ENCODE measurements around the gene KNDC1. TPM values are rescaled to one million over a fixed set of nuclear protein-coding genes. Genes with fewer than 3 reads are reported as not detected.
"Not testable (repeated sequence)": the region's sequence is repeated elsewhere in the genome, so short reads cannot be mapped to it uniquely, and the experiment has no call there.

Gene KNDC1
- polyA plus RNA-seq, 1 donor: 10.7 TPM

DNA sequence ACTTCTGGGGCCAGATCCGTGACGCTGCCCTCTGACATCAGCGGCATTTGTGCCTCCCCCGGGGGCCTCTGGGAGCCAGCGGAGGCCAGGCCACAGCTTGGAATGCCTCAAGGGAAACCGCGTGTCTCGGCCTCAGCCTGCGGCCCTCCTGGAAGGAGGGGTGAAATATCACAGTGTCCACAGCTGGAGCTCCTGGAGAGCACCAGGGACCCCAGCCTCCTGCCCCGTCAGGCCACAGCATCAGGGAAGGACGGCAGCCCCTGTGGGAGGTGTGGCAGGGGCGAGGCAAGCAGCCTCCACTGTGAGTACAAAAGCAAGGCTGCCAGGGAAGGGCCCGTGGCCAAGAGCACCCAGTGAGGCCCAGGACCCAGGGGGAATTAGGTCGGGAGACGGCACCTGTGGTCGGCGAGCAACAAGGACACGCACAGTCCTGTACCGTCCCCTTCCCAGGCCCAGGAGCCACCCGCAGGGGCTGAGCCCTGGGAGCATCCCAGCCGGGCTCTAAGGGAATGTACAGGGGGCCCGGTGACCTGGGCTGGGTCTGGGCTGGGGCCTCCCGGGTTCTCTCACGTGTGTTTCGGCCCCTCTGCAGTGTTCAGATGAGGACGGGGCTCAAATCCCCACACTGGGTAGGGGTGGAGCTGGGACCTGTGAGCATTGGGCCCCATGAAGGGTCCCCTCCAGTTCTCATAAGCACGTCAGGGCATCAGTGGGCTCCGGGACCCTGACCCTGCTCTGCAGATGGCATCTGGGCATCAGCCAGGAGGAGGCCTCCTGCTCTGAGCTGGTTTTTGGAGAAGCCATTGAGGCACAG lies 18.7 kb upstream of the KNDC1 start:
- no peak for DNase-seq

DNA sequence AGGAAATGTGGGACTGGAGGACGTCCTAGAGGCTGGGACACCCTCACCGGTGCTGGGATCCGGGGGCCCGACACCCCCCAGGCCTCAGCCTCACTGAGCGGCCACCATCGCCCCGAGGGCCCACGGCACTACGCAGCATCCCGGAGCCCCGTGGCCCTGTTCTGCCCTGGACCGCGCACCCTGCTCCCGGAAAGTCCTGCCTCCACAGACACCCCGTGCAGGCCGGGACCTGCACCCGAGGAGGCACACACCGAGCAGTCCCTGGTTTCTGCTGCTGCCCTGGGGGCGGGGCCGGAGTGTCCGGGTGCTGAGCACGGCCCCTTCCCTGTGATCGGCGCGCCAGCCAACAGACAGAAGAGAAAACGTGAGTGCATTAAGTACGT lies 18.1 kb upstream of the KNDC1 start:
- no peak for DNase-seq

DNA sequence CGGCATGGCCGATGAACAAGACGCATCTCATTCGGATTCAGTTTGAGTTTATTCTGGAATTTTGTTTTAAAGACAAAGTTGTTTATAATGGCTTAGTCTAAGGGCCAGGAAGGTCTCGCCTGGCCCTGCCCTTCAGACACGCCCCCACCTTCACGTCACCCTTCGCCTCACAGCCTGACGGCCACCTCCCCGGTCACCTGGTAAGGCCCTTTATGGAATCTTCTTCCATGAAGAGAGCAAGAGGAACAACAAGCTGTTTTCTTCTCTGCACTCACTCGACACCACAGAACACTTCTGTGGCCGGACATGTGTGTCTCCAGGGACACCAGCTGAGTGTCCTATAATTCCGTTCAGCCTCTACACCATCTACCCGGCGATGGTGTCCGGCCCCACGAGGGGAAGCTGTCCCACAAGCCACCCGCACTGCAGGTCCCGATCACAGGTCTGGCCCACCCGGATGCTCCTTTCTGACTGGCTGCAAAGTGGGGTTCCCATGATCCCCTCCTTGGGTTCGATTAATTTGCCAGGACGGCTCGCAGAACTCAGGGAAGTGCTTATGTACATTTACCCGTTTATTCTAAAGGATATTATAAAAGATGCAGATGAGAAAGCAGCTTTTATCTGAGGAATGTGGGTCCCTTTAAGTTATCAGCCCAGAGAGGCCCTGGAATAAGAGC lies 17.4 kb upstream of the KNDC1 start:
- no peak for DNase-seq

DNA sequence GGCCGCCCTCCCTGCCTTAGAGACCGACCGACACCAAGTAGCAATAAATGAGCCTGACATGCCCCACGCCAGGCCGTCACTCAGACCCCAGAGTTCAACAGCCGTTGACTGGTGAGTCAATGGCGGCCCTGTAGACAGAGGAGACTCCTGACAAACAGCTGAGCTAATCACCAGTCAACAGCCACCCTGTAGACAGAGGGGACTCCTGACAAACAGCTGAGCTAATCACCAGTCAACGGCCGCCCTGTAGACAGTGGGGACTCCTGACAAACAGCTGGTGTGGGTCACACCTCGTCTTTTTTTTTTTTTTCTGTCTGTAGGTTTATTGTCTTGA lies 16.9 kb upstream of the KNDC1 start:
- DNase-seq: no peak

- DNase-seq: no peak
These were observed 16.5 kb upstream of the KNDC1 start for GRCh38 chr10:133143546-133143945.

DNA sequence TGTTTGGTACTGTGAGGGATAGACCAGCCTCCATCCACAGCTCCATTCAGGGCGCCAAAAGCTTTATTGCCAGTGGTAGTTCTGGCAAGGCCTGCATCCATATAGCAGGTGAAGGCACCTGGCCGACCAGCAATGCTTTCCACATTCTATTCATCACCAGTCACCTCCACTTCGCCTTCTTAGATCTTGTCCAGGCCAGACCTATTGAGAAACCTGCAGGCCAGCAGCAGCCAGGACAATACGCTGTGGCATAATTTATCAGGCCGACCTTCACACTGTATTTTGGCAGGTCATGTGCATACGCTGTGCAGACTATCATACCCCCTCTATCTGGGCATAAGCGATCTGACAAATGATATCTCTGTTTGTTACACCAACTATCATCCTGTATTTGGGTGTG lies 15.2 kb upstream of the KNDC1 start:
- DNase-seq: no peak

DNA sequence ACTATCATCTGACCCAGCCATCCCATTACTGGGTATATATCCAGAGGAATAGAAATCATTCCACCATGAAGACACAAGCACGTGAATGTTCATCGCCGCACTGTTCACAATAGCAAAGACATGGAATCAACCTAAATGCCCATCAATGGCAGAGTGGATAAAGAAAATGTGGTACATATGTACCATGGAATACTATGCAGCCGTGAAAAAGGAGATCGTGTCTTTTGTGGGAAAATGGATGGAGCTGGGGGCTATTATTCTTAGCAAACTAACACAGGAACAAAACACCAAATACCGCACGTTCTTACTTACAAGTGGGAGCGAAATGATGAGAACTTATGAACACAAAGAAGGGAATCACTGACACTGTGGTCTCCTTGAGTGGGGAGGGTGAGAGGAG lies 9.8 kb upstream of the KNDC1 start:
- DNase-seq: no peak

GRCh38 chr10:133150656-133151055 lies 9.4 kb upstream of the KNDC1 start:
- DNase-seq: no peak

GRCh38 chr10:133151071-133151470 lies 8.9 kb upstream of the KNDC1 start:
- not testable (repeated sequence) for DNase-seq

DNA sequence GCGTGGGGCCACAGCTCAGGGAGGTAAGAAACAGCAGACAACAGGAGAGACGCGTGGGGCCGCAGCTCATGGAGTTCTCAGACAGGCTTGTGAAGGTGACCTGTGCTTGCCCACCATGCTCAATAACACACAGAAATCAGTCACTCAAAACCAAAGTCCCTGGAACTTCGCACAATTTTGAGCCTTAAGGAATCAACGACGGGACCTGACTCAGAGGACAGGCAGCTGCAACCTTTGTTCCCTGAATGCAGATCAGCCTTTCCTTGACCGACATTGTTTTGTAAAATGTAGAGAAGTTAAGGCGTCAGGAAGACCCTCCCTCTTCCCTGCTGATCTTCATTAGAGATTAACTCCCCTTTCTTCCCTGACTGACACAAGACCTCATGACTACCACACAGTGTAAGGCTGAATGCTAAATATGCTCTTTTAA lies 8.5 kb upstream of the KNDC1 start:
- DNase-seq: no peak

GRCh38 chr10:133154411-133154810 lies 5.6 kb upstream of the KNDC1 start:
- DNase-seq: no peak

GRCh38 chr10:133154996-133155778 lies 4.8 kb upstream of the KNDC1 start:
- no peak for DNase-seq

GRCh38 chr10:133156674-133157579 lies 3.1 kb upstream of the KNDC1 start:
- no peak for DNase-seq

DNA sequence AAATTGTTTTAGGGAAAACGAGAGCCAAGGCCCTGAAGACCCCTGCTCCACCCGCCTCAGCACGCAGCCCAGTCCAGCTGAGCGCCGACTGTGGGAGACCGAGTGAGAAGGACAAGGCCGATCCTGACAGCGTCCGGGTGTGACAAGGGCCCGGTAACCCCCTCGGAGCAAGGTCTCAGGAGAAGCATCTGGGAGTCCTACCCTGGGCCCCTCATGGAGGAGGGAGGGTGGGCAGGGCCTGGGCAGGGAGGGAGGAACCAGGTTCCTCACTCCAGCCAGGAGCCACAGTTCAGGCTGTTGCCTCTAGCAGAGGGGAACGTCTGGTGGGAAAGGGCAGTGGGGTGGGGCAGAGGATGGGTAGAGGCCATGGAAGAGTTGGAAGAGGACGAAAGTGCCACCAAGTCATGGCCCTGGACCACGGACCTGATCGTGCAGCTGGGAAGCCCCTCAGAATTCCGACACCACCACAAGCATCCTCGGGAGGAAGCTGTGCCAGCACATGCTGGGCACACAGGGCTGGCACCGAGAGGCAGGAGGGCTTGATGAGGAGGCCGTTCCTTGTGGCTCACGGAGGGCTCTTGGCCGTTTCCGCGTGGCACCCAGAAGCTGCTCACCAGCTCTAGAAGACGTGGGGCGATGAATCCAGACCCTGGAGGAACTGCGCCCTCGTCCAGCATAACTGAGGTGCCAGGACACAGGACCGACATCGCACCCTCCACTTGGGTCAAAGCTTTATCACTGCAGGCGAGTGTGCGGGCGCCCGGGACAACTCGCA lies 2.2 kb upstream of the KNDC1 start:
- DNase-seq: no peak

DNA sequence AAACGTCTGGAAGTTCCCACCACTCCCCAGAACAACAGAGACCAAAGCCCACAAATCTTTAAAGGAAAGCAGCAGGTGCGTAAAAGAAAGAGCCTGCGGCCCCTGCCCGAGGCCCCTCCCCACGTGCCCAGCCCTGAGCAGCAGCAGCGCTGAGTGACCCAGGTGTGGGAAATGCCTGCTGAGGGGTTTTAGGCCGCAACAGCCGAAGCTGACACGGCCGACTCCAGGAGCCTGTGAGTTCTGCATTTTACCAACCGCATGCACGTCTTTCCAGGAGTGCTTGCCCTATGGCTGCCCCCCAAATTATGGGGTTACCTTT lies 1.6 kb upstream of the KNDC1 start:
- no peak for DNase-seq

GRCh38 chr10:133158756-133159610 lies 1.0 kb upstream of the KNDC1 start:
- DNase-seq: no peak

DNA sequence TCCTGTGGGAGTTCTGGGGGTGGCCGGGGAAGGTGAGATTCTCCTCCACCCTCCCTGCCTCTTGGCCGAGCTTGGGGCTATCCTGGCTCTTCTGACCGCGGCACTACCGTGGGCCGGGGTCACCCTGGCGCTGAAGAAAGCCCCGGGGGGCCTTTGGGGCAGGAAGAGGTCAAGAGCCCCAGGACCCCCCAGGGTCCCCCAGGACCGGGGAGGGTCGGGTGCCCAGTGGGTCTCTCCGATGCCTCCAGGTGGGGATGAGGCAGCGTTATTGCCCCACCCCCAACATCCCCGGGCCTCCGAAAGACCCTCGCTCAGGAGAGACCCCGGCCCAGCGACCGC lies 439 bp upstream of the KNDC1 start:
- DNase-seq: no peak

- DNase-seq: no peak
These were observed 930 bp downstream of the KNDC1 start for GRCh38 chr10:133160826-133161471.

- DNase-seq: no peak
These were observed 1.6 kb downstream of the KNDC1 start for GRCh38 chr10:133161486-133162109.

Measured in hindlimb muscle (tissue), 1 donor.